GM18520 (cell line): ENCODE measurements around the gene IL1RAPL1.
"Not testable (repeated sequence)": the region's sequence is repeated elsewhere in the genome, so short reads cannot be mapped to it uniquely, and the experiment has no call there.

Experiments
- ATAC-seq: cut with Tn5 transposase; IDR thresholded peaks from one replicate; pipeline ENCODE4 v1.9.1; 2021; ENCODE audit not compliant: unreplicated experiment

The IL1RAPL1 gene

GRCh38 chrX:29083823-29084222 lies 496.6 kb downstream of the IL1RAPL1 start:
- no peak for ATAC-seq

- ATAC-seq = no peak
Measured at GRCh38 chrX:29090811-29091210, 503.6 kb downstream of the IL1RAPL1 start.

DNA sequence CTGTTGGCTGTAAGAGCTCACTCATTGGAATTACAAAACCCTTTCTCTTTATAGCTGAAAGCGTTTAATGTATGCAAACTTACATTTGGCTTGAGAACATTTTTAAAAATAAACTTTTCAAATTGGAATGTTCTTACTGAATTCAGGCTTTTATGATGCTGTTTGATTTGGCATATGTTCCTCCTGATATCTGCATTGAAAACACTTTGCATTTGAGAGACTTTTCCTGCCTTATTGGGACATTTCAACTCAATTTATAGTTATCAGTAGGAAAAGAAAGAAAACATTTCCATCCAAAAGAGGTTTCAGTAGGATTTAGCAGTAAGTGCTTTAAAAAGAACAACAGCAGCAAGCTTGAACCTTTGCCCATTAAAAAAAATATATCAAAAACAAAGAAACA lies 520.0 kb downstream of the IL1RAPL1 start:
- no peak for ATAC-seq

GRCh38 chrX:29110041-29110440 lies 522.8 kb downstream of the IL1RAPL1 start:
- ATAC-seq = no peak

- ATAC-seq = no peak
Measured at GRCh38 chrX:29113221-29113620, 526.0 kb downstream of the IL1RAPL1 start.

GRCh38 chrX:29122817-29123216 lies 535.6 kb downstream of the IL1RAPL1 start:
- not testable (repeated sequence) for ATAC-seq

DNA sequence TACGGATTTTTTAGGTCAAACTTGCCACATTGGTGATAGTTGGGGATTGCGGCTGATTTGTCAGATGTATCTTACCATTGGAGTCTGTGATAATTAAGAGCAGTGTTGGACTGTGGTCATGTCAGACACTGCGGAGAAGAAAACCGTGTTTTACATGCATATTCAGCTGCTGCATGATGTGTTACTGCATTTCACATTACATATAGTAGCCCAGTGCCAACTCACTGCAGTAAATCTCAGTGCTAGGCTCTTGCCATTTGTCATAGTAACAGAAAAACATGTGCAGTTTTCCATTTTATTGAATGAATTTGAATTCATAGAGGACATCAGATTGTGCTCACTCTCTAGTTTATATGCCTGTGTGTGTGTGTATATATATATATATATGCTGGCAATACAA lies 543.7 kb downstream of the IL1RAPL1 start:
- no peak for ATAC-seq

DNA sequence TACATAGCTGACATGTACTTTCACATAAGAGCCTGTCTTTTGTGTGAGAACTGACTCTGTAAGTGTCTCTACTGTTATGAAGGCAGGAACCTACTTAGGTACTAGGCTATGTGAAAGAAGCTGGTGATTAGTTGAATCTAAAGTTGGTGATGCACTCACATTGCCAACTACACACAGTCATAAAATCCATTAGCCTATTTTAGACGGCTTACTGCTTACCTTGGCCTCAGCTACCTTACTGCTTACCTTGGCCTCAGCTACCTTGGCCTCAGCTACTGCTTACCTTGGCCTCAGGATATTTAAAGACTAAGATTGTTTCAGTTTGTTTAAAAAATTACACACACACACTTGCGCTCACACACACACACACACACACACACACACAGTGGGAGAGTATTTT lies 549.7 kb downstream of the IL1RAPL1 start:
- ATAC-seq = no peak

DNA sequence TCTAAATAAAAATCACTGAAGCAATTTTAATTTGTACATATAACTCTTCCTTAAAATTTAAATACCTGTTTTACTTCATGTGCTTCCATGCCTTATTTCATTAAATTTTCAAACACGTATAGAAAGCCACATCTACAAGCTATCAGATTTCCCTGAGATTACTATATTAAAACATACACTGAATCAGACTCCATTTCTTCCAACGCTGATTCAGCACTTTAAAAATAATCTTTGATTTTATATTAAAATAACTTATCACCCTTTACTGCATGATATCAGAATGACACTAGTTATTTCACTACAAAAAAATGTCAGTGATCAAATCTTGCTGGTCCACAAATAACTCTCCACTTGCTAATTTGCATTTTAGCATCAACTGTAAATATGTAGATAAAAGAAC lies 550.8 kb downstream of the IL1RAPL1 start:
- no peak for ATAC-seq

GRCh38 chrX:29143356-29143755 lies 556.1 kb downstream of the IL1RAPL1 start:
- no peak for ATAC-seq

DNA sequence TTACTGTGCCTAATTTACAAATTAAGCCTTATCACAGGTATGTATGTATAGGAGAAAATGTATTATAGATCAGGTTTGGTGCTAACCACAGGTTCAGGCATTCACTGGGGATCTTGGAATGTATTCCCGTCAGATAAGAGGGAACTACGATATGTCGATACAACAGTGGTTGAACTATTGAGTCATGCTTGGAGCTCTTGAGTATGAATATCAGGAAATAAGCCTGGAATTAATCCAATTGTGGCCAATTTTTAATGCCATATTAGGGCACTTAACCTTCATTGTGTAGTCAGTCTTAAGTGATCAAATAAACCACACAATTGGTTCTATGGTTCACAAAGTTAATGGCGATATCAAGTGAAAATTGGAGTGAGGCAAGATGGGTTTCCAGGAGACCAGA lies 556.5 kb downstream of the IL1RAPL1 start:
- ATAC-seq = no peak

GRCh38 chrX:29145316-29145715 lies 558.1 kb downstream of the IL1RAPL1 start:
- ATAC-seq = no peak

DNA sequence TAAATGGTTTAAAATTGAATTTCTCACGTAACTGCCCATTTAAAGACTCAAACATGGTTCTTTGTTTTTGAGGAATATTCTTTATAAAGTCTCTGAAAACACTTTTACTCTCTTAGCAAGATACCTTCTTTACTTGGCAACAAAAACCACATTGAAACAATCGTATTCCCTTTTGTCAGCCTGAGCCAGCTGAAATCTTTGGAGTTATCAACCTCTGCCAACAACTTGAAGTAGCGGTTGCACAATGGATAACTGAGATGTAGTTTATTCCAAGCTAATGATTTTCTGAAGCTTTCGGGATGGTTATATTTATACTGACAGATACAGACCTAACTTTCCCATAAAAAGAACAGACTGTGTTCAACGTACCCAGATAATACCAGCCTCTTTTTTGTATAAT lies 561.3 kb downstream of the IL1RAPL1 start:
- no peak for ATAC-seq

GRCh38 chrX:29155286-29155685 lies 568.0 kb downstream of the IL1RAPL1 start:
- ATAC-seq = no peak

GRCh38 chrX:29172880-29173279 lies 585.6 kb downstream of the IL1RAPL1 start:
- no peak for ATAC-seq

- ATAC-seq = no peak
Measured at GRCh38 chrX:29187264-29187663, 600.0 kb downstream of the IL1RAPL1 start.

GRCh38 chrX:29196501-29196900 lies 609.3 kb downstream of the IL1RAPL1 start:
- no peak for ATAC-seq

- no peak for ATAC-seq
Measured at GRCh38 chrX:29215251-29215650, 628.0 kb downstream of the IL1RAPL1 start.

DNA sequence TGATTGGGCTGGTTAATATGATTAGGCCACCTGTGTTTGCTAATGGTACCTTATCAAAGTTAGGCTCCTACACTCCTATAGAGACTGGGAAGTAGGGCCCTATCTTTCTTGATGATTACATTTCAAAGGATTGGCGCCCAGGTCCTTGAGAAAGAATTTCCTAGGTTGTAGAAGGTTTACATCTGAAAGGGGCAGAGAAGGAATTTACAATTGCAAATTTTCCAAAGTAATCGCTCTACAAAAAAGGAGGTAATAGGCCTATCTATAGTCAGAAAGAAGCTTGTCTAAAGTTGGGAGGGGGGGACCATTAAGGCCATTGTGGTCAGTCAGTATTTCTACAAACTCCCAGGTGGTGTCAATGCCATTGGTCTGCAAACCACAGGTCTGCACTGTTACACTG lies 638.4 kb downstream of the IL1RAPL1 start:
- ATAC-seq = no peak

DNA sequence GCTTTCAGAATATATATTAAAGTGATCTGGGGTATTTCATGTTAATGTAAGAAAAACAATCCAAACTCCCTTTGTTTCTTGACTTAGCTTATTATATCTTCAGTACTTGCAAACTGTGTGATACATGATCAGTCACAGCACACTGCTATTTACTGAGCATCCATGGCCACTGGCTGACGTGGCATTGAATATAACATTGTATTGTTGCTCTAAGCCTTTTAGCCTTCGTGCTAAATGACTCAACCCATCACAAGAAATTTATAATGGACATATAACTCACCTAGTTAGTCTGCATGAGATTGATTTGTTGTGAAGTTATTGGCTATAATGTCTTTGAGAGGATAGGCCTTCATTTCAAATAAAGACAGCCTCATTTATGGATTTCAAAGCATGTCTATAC lies 642.6 kb downstream of the IL1RAPL1 start:
- no peak for ATAC-seq

DNA sequence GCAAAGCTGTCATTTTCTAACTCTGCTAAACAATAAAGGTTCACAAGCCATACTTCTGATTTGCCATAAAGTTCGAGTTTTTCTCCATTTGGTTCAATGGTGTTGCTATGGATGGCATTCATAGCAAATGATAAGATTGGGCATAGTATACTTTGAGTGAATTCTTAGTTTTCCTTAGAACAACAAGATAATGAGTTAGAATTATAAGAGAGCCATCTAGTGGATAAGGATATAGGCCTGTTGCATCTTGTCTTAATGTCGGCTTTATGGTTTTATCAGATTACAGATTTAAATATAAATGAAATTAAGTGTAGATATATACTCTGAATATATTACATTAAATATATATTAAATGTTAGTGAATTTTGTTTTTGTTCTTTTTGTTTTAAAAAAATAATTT lies 644.6 kb downstream of the IL1RAPL1 start:
- ATAC-seq = no peak

DNA sequence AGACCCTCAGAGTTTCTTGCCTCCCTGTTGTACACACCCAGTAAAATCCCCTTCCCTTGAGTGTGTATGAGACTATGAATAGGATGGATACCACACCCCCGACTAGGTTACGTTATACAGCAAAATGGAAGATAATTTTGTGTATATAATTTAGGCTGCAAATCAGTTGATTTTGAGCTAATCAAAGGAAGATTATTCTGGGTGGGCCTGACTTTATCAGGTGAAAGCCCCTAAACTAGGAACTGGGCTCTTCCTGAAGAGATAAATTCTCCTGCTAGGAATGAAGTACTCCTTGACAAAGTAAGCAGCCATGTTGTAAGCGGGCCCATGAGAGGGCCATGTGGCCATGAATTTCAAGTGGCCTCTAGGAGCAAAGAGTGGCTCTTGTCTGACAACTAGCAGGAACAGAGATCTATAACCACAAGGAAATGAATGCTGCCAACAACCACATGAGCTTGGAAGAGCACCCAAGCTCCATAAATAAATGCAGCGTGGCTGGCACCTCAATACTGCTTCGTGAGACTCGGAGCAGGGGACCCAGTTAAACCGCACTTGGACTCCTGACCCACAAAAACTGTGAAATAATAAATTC lies 646.4 kb downstream of the IL1RAPL1 start:
- ATAC-seq = no peak

DNA sequence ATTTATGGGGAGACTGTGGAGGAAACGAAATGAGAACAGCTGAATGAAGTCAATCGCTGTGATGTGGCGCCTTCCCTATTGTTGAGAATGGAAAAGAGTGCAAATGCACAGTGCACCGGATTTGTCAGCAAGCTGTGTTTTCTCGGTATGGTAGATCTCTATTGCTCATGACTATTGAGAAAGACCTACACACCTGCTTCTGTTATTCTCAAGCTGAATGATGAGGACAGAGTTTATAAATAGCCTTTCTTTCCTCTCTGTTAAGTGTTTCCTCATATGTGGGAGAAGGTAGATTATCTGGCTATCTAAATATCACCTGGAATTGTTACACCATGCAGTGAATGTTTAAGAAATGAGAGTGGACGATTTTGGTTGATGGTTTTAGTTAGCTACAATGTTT lies 650.7 kb downstream of the IL1RAPL1 start:
- no peak for ATAC-seq

DNA sequence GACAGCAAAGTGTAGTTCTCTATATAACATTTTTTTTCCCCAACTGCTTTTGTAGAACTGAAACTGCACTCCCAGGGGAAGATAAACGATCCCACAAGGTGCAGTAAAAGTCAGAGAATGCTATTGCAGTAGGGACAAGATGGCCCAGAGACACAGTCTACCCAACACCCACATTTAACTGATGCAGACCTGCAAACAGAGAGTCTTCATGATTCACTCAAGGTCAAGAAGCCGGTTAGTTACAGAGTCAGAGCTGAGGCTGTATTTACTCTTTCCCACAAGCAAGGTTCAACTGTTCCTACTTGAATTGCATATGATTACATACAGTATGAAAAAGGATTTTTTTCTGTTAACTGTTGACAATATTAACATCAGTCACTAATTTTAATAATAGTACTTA lies 654.6 kb downstream of the IL1RAPL1 start:
- no peak for ATAC-seq
